ENCODE measurements around the gene GRK5. TPM values are rescaled to one million over a fixed set of nuclear protein-coding genes. Genes with fewer than 3 reads are reported as not detected.

The GRK5 gene
- total and polyA plus RNA-seq, 2 donors from 2014 or later, result 7.3 to 18.7 TPM

DNA sequence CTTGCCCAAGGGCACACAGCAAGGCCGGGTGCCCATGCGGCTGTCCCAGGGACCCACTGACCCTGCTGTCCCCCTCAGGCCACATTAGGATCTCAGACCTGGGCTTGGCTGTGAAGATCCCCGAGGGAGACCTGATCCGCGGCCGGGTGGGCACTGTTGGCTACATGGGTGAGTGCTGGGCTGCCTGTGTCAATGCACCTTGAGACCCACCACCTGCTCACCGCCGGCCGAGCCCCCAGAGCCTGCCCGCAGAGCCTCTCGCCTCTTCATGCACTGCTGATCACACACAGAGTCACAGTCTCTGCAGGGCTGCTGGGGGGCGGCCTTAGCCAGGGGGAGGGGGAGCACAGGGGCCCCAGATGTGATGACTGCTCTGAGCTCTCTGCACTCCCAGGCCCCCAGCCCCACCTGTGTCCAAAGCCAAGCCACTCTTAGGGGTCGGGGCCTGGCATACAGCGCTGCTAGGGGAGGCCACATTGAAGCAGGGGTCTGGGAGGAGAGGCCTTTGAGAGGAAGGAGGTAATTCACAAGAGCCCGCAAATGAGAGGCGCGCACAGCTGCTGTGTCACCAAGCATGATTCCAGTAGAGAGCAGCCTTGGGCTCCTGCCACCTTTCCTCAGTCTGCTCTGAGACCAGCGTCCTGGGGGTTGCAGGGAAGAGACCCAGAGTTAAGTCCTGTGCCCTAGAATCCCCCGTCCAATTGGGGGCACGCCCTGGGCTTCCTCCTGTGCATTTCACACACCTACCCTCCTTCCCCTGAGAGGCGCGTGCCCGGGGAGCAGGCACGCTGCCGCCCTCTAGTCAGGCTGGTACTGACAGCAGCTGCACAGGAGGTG is 234.8 kb downstream of the GRK5 start:
- TF ChIP-seq, protein P1, sequence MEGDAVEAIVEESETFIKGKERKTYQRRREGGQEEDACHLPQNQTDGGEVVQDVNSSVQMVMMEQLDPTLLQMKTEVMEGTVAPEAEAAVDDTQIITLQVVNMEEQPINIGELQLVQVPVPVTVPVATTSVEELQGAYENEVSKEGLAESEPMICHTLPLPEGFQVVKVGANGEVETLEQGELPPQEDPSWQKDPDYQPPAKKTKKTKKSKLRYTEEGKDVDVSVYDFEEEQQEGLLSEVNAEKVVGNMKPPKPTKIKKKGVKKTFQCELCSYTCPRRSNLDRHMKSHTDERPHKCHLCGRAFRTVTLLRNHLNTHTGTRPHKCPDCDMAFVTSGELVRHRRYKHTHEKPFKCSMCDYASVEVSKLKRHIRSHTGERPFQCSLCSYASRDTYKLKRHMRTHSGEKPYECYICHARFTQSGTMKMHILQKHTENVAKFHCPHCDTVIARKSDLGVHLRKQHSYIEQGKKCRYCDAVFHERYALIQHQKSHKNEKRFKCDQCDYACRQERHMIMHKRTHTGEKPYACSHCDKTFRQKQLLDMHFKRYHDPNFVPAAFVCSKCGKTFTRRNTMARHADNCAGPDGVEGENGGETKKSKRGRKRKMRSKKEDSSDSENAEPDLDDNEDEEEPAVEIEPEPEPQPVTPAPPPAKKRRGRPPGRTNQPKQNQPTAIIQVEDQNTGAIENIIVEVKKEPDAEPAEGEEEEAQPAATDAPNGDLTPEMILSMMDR (IDR thresholded peaks at IDR 0.05; ENCODE audit: borderline replicate concordance, extremely low read depth, insufficient read depth), result no peak
- Histone ChIP-seq H3K27ac (ENCODE audit: low read depth in 2 of 2, low read length in 2 of 2) (no peak overlapping the region), H3K27me3 (ENCODE audit: control insufficient read depth, insufficient read depth, low read length) (no peaks in the 10 kb centered on the region), H3K4me3 (ENCODE audit: low read length in 3 of 3) (no peak overlapping the region), H3K9me3 (ENCODE audit: control insufficient read depth in 2 of 3, insufficient read depth in 1 of 3, low read length in 3 of 3) (no peaks in the 10 kb centered on the region), H3K36me3 (ENCODE audit: control insufficient read depth in 2 of 3, insufficient read depth in 3 of 3, low read length in 3 of 3) (no peaks in the 10 kb centered on the region), H3K4me1 (ENCODE audit: control insufficient read depth in 2 of 3, insufficient read depth in 2 of 3, low read depth in 1 of 3, low read length in 3 of 3) (peaks cover 0 to 8% (median 0%) of the 10 kb centered on the region in 3 donors), H3K9ac (ENCODE audit: low read length in 3 of 3) (no peak overlapping the region)
- intact Hi-C loops (cut with DNase I), result loop anchor here (10.0 kb wide), 1 partner anchor 237 kb away; the partner anchor contains the start of gene GRK5
- DNase-seq, result peak; percentile 71 to 79 (median 74)
- no peak for FAIRE-seq

DNA sequence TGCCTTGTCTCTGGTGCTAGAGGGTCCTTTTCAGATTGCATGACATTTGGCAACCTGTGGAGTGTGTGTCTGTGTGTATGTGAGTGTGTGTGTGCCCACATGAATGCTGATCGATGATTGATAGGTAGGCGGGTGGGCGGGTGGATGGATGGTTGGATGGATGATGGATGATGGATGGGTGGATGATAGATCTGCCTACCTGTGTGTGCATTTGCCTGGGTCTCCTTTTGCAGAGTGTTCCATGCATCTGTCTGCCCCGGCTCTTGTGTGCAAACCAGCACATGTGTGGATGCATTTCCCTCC is 235.3 kb downstream of the GRK5 start:
- intact Hi-C loops (cut with DNase I), result loop anchor here (10.0 kb wide), 1 partner anchor 238 kb away; the partner anchor contains the start of gene GRK5
- Histone ChIP-seq H3K9me3 (ENCODE audit: control insufficient read depth in 2 of 3, insufficient read depth in 1 of 3, low read length in 3 of 3) (no peaks in the 10 kb centered on the region), H3K27ac (ENCODE audit: low read depth in 2 of 2, low read length in 2 of 2) (no peak overlapping the region), H3K4me1 (ENCODE audit: control insufficient read depth in 2 of 3, insufficient read depth in 2 of 3, low read depth in 1 of 3, low read length in 3 of 3) (peaks cover 0 to 8% (median 0%) of the 10 kb centered on the region in 3 donors), H3K36me3 (ENCODE audit: control insufficient read depth in 2 of 3, insufficient read depth in 3 of 3, low read length in 3 of 3) (no peaks in the 10 kb centered on the region), H3K27me3 (ENCODE audit: control insufficient read depth, insufficient read depth, low read length) (no peaks in the 10 kb centered on the region), H3K4me3 (ENCODE audit: low read length in 3 of 3) (no peak overlapping the region), H3K9ac (ENCODE audit: low read length in 3 of 3) (no peak overlapping the region)
- DNase-seq (peak in 1 of 5 donors; percentile 18), FAIRE-seq (no peak)
- TF ChIP-seq, protein P1 (IDR thresholded peaks at IDR 0.05; ENCODE audit: borderline replicate concordance, extremely low read depth, insufficient read depth), result no peak

DNA sequence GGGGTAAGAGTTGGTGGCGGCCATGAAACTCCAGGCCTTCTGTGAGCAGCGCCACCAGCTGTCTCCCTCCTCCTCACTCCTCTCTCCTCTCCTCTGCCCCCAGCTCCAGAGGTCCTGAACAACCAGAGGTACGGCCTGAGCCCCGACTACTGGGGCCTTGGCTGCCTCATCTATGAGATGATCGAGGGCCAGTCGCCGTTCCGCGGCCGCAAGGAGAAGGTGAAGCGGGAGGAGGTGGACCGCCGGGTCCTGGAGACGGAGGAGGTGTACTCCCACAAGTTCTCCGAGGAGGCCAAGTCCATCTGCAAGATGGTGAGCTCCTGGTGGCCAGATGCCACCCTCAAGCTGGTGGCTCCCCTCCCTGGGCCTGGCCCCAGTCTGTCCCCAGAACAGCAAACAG is 236.1 kb downstream of the GRK5 start:
- peak in 1 of 5 donors; percentile 70 for DNase-seq
- no peak for FAIRE-seq

More for the DNA sequence above, 236.1 kb downstream of the GRK5 start:
- no peaks in the 10 kb centered on the region for H3K27me3 ChIP-seq (ENCODE audit: control insufficient read depth, insufficient read depth, low read length)
- peaks cover 0 to 8% (median 0%) of the 10 kb centered on the region in 3 donors for H3K4me1 ChIP-seq (ENCODE audit: control insufficient read depth in 2 of 3, insufficient read depth in 2 of 3, low read depth in 1 of 3, low read length in 3 of 3)
- H3K4me3 ChIP-seq (ENCODE audit: low read length in 3 of 3), result no peak overlapping the region
- TF ChIP-seq, protein P1 (IDR thresholded peaks at IDR 0.05; ENCODE audit: borderline replicate concordance, extremely low read depth, insufficient read depth), result no peak
- H3K36me3 ChIP-seq (ENCODE audit: control insufficient read depth in 2 of 3, insufficient read depth in 3 of 3, low read length in 3 of 3), result no peaks in the 10 kb centered on the region
- intact Hi-C loops (cut with DNase I), result loop anchor here (10.0 kb wide), 1 partner anchor 239 kb away; the partner anchor contains the start of gene GRK5
- no peak overlapping the region for H3K9ac ChIP-seq (ENCODE audit: low read length in 3 of 3)
- H3K27ac ChIP-seq (ENCODE audit: low read depth in 2 of 2, low read length in 2 of 2), result no peak overlapping the region
- H3K9me3 ChIP-seq (ENCODE audit: control insufficient read depth in 2 of 3, insufficient read depth in 1 of 3, low read length in 3 of 3), result no peaks in the 10 kb centered on the region
